SU-DHL-6 (cell line): ENCODE results near the gene PQBP1.

ENCODE experiments used
- EZH2phosphoT487 ChIP-seq: fragments of 200-600 bp; sonication (generic), shearing (Covaris generic); conservative IDR thresholded peaks from 2 replicates; pipeline ENCODE4 v1.6.1; 2018; ENCODE audit warnings: mild to moderate bottlenecking, antibody characterized with exemption, low read length, moderate library complexity, mixed read lengths
- TF ChIP-seq, protein P1 (sequence below): fragments of 200-600 bp; sonication (generic); IDR thresholded peaks from one replicate; pipeline ENCODE4 v1.5.1; 2017; ENCODE audit warnings: antibody characterized with exemption, mild to moderate bottlenecking, low read length, moderate library complexity; ENCODE audit not compliant: insufficient read depth, poor library complexity, severe bottlenecking

DNA sequence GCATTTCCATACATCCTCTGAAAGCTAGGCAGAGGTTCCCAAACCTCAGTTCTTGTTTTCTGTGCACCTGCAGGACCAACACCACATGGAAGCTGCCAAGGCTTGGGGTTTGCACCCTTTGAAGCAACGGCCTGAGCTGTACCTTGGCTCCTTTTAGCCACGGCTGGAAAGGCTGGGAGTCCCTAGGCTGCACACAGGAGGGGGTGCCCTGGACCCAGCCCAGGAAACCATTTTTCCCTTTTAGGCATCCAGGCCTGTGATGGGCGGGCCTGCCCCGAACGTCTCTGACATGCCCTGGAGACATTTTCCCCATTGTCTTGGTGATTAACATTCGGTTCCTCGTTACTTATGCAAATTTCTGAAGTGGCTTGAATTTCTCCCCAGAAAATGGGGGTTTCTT, 44.9 kb upstream of the PQBP1 start:
- TF ChIP-seq, protein P1, sequence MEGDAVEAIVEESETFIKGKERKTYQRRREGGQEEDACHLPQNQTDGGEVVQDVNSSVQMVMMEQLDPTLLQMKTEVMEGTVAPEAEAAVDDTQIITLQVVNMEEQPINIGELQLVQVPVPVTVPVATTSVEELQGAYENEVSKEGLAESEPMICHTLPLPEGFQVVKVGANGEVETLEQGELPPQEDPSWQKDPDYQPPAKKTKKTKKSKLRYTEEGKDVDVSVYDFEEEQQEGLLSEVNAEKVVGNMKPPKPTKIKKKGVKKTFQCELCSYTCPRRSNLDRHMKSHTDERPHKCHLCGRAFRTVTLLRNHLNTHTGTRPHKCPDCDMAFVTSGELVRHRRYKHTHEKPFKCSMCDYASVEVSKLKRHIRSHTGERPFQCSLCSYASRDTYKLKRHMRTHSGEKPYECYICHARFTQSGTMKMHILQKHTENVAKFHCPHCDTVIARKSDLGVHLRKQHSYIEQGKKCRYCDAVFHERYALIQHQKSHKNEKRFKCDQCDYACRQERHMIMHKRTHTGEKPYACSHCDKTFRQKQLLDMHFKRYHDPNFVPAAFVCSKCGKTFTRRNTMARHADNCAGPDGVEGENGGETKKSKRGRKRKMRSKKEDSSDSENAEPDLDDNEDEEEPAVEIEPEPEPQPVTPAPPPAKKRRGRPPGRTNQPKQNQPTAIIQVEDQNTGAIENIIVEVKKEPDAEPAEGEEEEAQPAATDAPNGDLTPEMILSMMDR, result no peak
- no peak for TF ChIP-seq EZH2phosphoT487
